Caco-2 (cell line): ENCODE measurements around the gene BLVRB. TPM values are rescaled to one million over a fixed set of nuclear protein-coding genes. Genes with fewer than 3 reads are reported as not detected.

Experiments used
- BruUV-seq: library from RNA; stranded (reverse); fragments of 400-500 nt; replicated peaks from 2 replicates; lab custom pipeline; 2021; lab: Mats Ljungman, UMichigan
- CTCF ChIA-PET: fragments of 300-600 bp; sonication (Branson Sonifier 250); formaldehyde crosslinking; loops from one replicate; lab custom pipeline; 2022; ENCODE audit warnings: antibody characterized with exemption; lab: Charles Lee
- POLR2A ChIA-PET: fragments of 300-600 bp; sonication (Branson Sonifier 250); formaldehyde crosslinking; loops from one replicate; lab custom pipeline; 2022; ENCODE audit warnings: antibody characterized with exemption; lab: Charles Lee
- DNase-seq, 2 experiments: peaks; one replicate each; pipeline versions ENCODE4 v3.0.0 to v3.0.0-alpha.2; 2020 to 2022
- H3K27me3 ChIP-seq: replicated peaks from 2 replicates; pipeline ENCODE4 v1.6.0; 2011; ENCODE audit warnings: low read length; ENCODE audit not compliant: control insufficient read depth, insufficient read depth
- H3K36me3 ChIP-seq: 2 replicates; pipeline ENCODE4 v1.5.1; 2011; ENCODE audit warnings: low read length; ENCODE audit not compliant: control insufficient read depth, insufficient read depth
- H3K4me1 ChIP-seq: fragments of 250-450 bp; sonication (Bioruptor Pico); 2 replicates; pipeline ENCODE4 v1.5.1; 2020; ENCODE audit warnings: mild to moderate bottlenecking
- H3K4me3 ChIP-seq: 2 replicates; pipeline ENCODE4 v1.5.1; 2011; ENCODE audit warnings: low read depth, mild to moderate bottlenecking, control low read depth, low read length
- H3K9me3 ChIP-seq: fragments of 250-450 bp; sonication (Bioruptor Pico); 2 replicates; pipeline ENCODE4 v1.5.1; 2020; ENCODE audit warnings: mild to moderate bottlenecking, moderate library complexity
- H3K27ac Mint-ChIP-seq: one replicate; pipeline ENCODE4 v1.8.0; 2022; ENCODE audit warnings: mixed read lengths; ENCODE audit not compliant: unreplicated experiment
- H3K27me3 Mint-ChIP-seq: one replicate; pipeline ENCODE4 v1.8.0; 2022; ENCODE audit warnings: mixed read lengths; ENCODE audit not compliant: insufficient read depth, unreplicated experiment
- H3K36me3 Mint-ChIP-seq: one replicate; pipeline ENCODE4 v1.8.0; 2022; ENCODE audit warnings: mild to moderate bottlenecking, mixed read lengths; ENCODE audit not compliant: insufficient read depth, unreplicated experiment
- H3K4me1 Mint-ChIP-seq: one replicate; pipeline ENCODE4 v1.8.0; 2022; ENCODE audit warnings: low read depth, mixed read lengths; ENCODE audit not compliant: unreplicated experiment
- H3K4me3 Mint-ChIP-seq: one replicate; pipeline ENCODE4 v1.8.0; 2022; ENCODE audit warnings: mild to moderate bottlenecking, moderate library complexity, mixed read lengths; ENCODE audit not compliant: unreplicated experiment
- H3K9me3 Mint-ChIP-seq: one replicate; pipeline ENCODE4 v1.8.0; 2022; ENCODE audit warnings: mixed read lengths; ENCODE audit not compliant: unreplicated experiment
- intact Hi-C: fragments of 100-400 bp; cut with micrococcal nuclease; formaldehyde crosslinking; loops from one replicate; pipeline ENCODE4 v1.10.0; 2022; ENCODE audit not compliant: unreplicated experiment
- total RNA-seq: library from RNA; stranded (reverse); gene quantifications from 2 replicates; pipeline ENCODE4 v1.2.3, GENCODE V29; 2022
- TF ChIP-seq, protein P1 (sequence below), 2 experiments: fragments of 200-600 bp in 1 of 2; IDR thresholded peaks; 1 replicate in 1 of 2; 2 replicates in 1 of 2; pipeline versions ENCODE4 v1.5.1 to v1.8.0; 2011 to 2022; ENCODE audit warnings: antibody characterized with exemption in 1 of 2, control low read depth in 1 of 2, inconsistent platforms in 1 of 2, low read depth in 1 of 2, low read length in 1 of 2, mild to moderate bottlenecking in 1 of 2, moderate library complexity in 1 of 2; ENCODE audit not compliant: insufficient read depth in 1 of 2, severe bottlenecking in 1 of 2, unreplicated experiment in 1 of 2

The BLVRB gene
- total RNA-seq, 1 experiment from 2014 or later = 101 TPM

DNA sequence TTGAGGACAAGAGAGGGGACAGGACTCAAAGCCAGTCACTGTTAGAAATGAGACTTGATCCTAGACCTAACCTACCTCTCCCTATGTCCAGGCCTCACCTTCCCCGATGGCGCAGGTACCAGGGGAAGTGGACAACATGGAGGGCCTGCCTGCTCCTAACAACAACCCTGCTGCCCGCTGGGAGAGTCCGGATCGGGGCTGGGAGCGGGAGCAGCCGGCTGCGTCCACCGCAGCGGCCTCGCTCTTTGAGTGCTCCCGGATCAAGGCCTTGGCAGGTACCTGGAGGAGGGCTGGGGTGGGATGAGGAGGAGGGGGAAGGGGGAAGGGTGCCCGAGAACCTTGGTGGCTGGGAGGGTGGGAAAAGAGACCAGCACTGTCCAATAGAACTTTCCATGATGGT lies 7.0 kb upstream of the BLVRB start:
- H3K27ac Mint-ChIP-seq = no peak overlapping the region
- Histone ChIP-seq H3K36me3 (no peaks in the 10 kb centered on the region), H3K4me3 (no peak overlapping the region), H3K9me3 (no peaks in the 10 kb centered on the region), H3K27me3 (no peaks in the 10 kb centered on the region), H3K4me1 (no peaks in the 10 kb centered on the region)
- POLR2A ChIA-PET = no interaction called here
- H3K36me3 Mint-ChIP-seq = no peaks in the 10 kb centered on the region
- no peaks in the 10 kb centered on the region for H3K4me1 Mint-ChIP-seq
- CTCF ChIA-PET = no interaction called here
- TF ChIP-seq, protein P1, sequence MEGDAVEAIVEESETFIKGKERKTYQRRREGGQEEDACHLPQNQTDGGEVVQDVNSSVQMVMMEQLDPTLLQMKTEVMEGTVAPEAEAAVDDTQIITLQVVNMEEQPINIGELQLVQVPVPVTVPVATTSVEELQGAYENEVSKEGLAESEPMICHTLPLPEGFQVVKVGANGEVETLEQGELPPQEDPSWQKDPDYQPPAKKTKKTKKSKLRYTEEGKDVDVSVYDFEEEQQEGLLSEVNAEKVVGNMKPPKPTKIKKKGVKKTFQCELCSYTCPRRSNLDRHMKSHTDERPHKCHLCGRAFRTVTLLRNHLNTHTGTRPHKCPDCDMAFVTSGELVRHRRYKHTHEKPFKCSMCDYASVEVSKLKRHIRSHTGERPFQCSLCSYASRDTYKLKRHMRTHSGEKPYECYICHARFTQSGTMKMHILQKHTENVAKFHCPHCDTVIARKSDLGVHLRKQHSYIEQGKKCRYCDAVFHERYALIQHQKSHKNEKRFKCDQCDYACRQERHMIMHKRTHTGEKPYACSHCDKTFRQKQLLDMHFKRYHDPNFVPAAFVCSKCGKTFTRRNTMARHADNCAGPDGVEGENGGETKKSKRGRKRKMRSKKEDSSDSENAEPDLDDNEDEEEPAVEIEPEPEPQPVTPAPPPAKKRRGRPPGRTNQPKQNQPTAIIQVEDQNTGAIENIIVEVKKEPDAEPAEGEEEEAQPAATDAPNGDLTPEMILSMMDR (IDR thresholded peaks at IDR 0.05; ENCODE audit: insufficient read depth in 1 of 2, low read depth in 1 of 2, low read length in 1 of 2, severe bottlenecking in 1 of 2, unreplicated experiment in 1 of 2) = no peak
- intact Hi-C loops = no loop called here
- BruUV-seq = no TSS peak
- no peak overlapping the region for H3K4me3 Mint-ChIP-seq
- no peak for DNase-seq
- H3K9me3 Mint-ChIP-seq = no peaks in the 10 kb centered on the region
- H3K27me3 Mint-ChIP-seq = no peaks in the 10 kb centered on the region

DNA sequence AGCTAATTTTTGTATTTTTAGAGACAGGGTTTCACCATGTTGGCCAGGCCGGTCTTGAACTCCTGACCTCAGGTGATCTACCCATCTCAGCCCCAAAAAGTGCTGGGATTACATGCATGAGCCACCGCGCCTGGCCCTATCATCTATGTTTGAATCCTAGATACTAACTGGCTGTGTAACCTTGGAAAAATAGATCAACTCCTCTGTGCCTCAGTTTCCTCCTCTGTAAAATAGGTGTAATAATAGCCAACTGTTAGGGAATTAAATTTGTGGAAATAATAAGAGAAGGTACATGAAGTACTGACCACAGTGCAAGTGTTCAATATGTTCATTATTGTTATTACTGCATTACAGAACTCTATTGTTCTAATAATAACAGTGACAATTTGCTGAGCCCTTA lies 5.6 kb upstream of the BLVRB start:
- H3K9me3 Mint-ChIP-seq = no peaks in the 10 kb centered on the region
- ChIA-PET CTCF (interaction anchor here (0.6 kb wide), 1 partner anchor 22 kb away, joined by 3 read pairs; no protein-coding TSS in a partner anchor), POLR2A (no interaction called here)
- intact Hi-C loops = no loop called here
- Histone ChIP-seq H3K27me3 (no peaks in the 10 kb centered on the region), H3K4me3 (no peak overlapping the region), H3K36me3 (no peaks in the 10 kb centered on the region), H3K9me3 (no peaks in the 10 kb centered on the region), H3K4me1 (peaks cover 6% of the 10 kb centered on the region)
- H3K27me3 Mint-ChIP-seq = peaks cover 4% of the 10 kb centered on the region
- no peak overlapping the region for H3K27ac Mint-ChIP-seq
- DNase-seq = no peak
- H3K4me3 Mint-ChIP-seq = no peak overlapping the region
- TF ChIP-seq, protein P1 (IDR thresholded peaks at IDR 0.05; ENCODE audit: insufficient read depth in 1 of 2, low read depth in 1 of 2, low read length in 1 of 2, severe bottlenecking in 1 of 2, unreplicated experiment in 1 of 2) = no peak
- no TSS peak for BruUV-seq
- peaks cover under 1% of the 10 kb centered on the region for H3K36me3 Mint-ChIP-seq
- peaks cover 7% of the 10 kb centered on the region for H3K4me1 Mint-ChIP-seq

DNA sequence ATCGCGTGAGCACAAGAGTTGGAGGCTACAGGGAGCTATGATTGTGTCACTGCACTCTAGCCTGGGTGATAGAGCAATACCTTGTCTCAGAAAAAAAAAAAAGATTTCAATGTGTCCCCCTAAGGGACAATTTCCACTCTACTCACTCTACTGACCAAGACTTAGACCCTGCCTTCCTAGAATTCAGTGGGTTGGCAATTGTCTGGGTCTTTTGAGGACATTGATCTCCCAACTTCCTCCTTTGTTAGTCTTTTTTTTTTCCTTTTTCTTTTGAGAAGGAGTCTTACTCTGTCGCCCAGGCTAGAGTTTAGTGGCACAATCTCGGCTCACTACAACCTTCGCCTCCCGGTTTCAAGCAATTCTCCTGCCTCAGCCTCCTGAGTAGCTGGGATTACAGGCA lies 3.5 kb upstream of the BLVRB start:
- Mint-ChIP-seq H3K27me3 (peaks cover 4% of the 10 kb centered on the region), H3K9me3 (no peaks in the 10 kb centered on the region), H3K4me3 (no peak overlapping the region), H3K4me1 (peaks cover 20% of the 10 kb centered on the region), H3K36me3 (peaks cover 11% of the 10 kb centered on the region), H3K27ac (no peak overlapping the region)
- TF ChIP-seq, protein P1 (IDR thresholded peaks at IDR 0.05; ENCODE audit: insufficient read depth in 1 of 2, low read depth in 1 of 2, low read length in 1 of 2, severe bottlenecking in 1 of 2, unreplicated experiment in 1 of 2) = no peak
- Histone ChIP-seq H3K27me3 (no peaks in the 10 kb centered on the region), H3K9me3 (no peaks in the 10 kb centered on the region), H3K4me3 (no peak overlapping the region), H3K4me1 (peaks cover 17% of the 10 kb centered on the region), H3K36me3 (no peaks in the 10 kb centered on the region)
- no peak for DNase-seq
- POLR2A ChIA-PET = no interaction called here
- BruUV-seq = no TSS peak
- intact Hi-C loops = loop anchor here (5.0 kb wide), 2 partner anchors 58 to 133 kb away; partner anchors contain the start of gene LTBP4
- CTCF ChIA-PET = no interaction called here
